Cardiac muscle cell (in vitro differentiated cells and primary cell): ENCODE results near the gene ZNF574. TPM values are rescaled to one million over a fixed set of nuclear protein-coding genes. Genes with fewer than 3 reads are reported as not detected.

Source experiments
- DNase-seq, 2 donors: peaks; one replicate each; pipeline versions ENCODE4 v3.0.0 to v3.0.0-alpha.2; 2010 to 2017; ENCODE audit warnings: low read depth in 1 of 2, low spot score in 1 of 2
- H3K27ac ChIP-seq: fragments of 200-600 bp; sonication (generic); 2 replicates; pipeline ENCODE4 v1.5.1; 2016
- H3K27me3 ChIP-seq: fragments of 200-600 bp; sonication (generic); 2 replicates; pipeline ENCODE4 v1.6.0; 2016; ENCODE audit warnings: control low read depth
- H3K36me3 ChIP-seq: fragments of 200-600 bp; sonication (generic); 2 replicates; pipeline ENCODE4 v1.5.1; 2016; ENCODE audit warnings: control low read depth
- H3K4me1 ChIP-seq: fragments of 200-600 bp; sonication (generic); 2 replicates; pipeline ENCODE4 v1.8.1; 2017; ENCODE audit warnings: low read depth, mild to moderate bottlenecking, mixed run types
- H3K4me3 ChIP-seq: fragments of 200-600 bp; sonication (generic); 2 replicates; pipeline ENCODE4 v1.5.1; 2016; ENCODE audit warnings: mild to moderate bottlenecking
- H3K9me3 ChIP-seq: fragments of 200-600 bp; sonication (generic); 2 replicates; pipeline ENCODE4 v1.5.1; 2017; ENCODE audit warnings: low read depth, mild to moderate bottlenecking, control low read depth
- polyA plus RNA-seq: library from polyadenylated mRNA; unstranded; fragments of >200 nt; fragmentation: Nextera tagmentation; extraction: Ambion mirVana; gene quantifications from 2 replicates; pipeline ENCODE4 v1.2.1, GENCODE V29; 2016
- total RNA-seq: library from RNA; depleted of rRNA; stranded (reverse); fragments of >200 nt; gene quantifications from 2 replicates; pipeline ENCODE4 v1.2.3, GENCODE V29; 2016
- TF ChIP-seq, protein P1 (sequence below): IDR thresholded peaks from 2 replicates; pipeline ENCODE4 v1.5.1; 2012; ENCODE audit warnings: low read depth, mild to moderate bottlenecking, low read length

The ZNF574 gene
- total and polyA plus RNA-seq, 2 experiments from 2014 or later, result 23.9 to 36.2 TPM

GRCh38 chr19:42080764-42081375 is 4.9 kb downstream of the ZNF574 start:
- no peaks in the 10 kb centered on the region for H3K9me3 ChIP-seq
- no peak overlapping the region for H3K4me3 ChIP-seq
- H3K4me1 ChIP-seq, result peaks cover 5% of the 10 kb centered on the region
- DNase-seq, result no peak
- H3K27ac ChIP-seq, result no peak overlapping the region
- no peaks in the 10 kb centered on the region for H3K27me3 ChIP-seq
- peaks cover 29% of the 10 kb centered on the region for H3K36me3 ChIP-seq
- TF ChIP-seq, protein P1, sequence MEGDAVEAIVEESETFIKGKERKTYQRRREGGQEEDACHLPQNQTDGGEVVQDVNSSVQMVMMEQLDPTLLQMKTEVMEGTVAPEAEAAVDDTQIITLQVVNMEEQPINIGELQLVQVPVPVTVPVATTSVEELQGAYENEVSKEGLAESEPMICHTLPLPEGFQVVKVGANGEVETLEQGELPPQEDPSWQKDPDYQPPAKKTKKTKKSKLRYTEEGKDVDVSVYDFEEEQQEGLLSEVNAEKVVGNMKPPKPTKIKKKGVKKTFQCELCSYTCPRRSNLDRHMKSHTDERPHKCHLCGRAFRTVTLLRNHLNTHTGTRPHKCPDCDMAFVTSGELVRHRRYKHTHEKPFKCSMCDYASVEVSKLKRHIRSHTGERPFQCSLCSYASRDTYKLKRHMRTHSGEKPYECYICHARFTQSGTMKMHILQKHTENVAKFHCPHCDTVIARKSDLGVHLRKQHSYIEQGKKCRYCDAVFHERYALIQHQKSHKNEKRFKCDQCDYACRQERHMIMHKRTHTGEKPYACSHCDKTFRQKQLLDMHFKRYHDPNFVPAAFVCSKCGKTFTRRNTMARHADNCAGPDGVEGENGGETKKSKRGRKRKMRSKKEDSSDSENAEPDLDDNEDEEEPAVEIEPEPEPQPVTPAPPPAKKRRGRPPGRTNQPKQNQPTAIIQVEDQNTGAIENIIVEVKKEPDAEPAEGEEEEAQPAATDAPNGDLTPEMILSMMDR, result no peak

GRCh38 chr19:42081584-42082203 is 5.7 kb downstream of the ZNF574 start:
- H3K9me3 ChIP-seq, result no peaks in the 10 kb centered on the region
- H3K27ac ChIP-seq, result peak overlapping the region; percentile 43
- H3K36me3 ChIP-seq, result peaks cover 29% of the 10 kb centered on the region
- H3K4me1 ChIP-seq, result peaks cover 5% of the 10 kb centered on the region
- TF ChIP-seq, protein P1, result peak; percentile 65
- no peak overlapping the region for H3K4me3 ChIP-seq
- H3K27me3 ChIP-seq, result no peaks in the 10 kb centered on the region
- DNase-seq, result peak in 1 of 2 donors; percentile 62

- Histone ChIP-seq H3K4me3 (no peak overlapping the region), H3K4me1 (peaks cover 7% of the 10 kb centered on the region), H3K9me3 (no peaks in the 10 kb centered on the region), H3K27ac (no peak overlapping the region), H3K36me3 (peaks cover 28% of the 10 kb centered on the region), H3K27me3 (no peaks in the 10 kb centered on the region)
- no peak for DNase-seq
- TF ChIP-seq, protein P1, result no peak
Measured at GRCh38 chr19:42083537-42083936, 7.6 kb downstream of the ZNF574 start.

- H3K36me3 ChIP-seq, result peaks cover 7% of the 10 kb centered on the region
- no peaks in the 10 kb centered on the region for H3K27me3 ChIP-seq
- TF ChIP-seq, protein P1, result no peak
- no peak for DNase-seq
- H3K4me1 ChIP-seq, result peaks cover 7% of the 10 kb centered on the region
- no peak overlapping the region for H3K4me3 ChIP-seq
- H3K27ac ChIP-seq, result no peak overlapping the region
- H3K9me3 ChIP-seq, result no peaks in the 10 kb centered on the region
Measured at GRCh38 chr19:42086188-42086736, 10.3 kb downstream of the ZNF574 start.

DNA sequence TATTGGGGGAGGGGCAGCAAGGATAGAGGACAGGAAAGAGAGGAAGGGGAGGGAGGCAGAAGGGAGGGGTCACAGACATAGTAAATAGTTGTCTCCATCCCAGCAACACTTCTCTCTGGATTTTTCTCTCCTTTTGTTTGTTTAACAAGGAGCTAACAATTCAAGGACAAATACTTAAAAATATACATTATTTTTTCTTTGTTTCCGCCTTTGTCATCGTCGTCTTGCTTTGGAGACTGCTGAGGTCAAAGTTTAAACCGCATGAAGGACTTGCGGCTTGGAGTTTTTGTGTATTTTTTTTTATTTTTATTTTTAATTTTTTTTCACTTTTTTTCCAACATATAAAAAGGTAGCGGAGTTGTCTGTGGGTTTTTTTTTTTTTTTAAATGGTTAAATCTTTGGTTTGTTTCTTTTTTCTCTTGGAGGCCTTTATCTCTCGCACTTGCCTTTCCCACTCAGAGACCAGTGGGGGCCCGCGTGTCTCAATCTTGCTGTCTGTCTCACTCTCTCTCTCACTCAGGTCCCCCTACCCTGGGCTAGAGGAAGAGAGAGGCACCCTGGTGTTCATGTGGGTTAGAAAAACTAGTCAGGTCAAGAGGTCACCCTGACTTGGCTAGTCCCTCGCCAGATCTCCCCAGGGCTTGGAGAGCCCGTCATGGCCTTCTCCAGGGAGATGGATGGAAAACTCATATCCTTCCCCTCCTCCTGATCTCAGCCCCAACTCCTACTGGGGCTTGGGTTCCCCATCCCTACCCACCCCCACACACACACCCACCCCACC is 11.0 kb downstream of the ZNF574 start:
- H3K4me3 ChIP-seq, result no peak overlapping the region
- peaks cover 7% of the 10 kb centered on the region for H3K4me1 ChIP-seq
- no peaks in the 10 kb centered on the region for H3K9me3 ChIP-seq
- TF ChIP-seq, protein P1, result no peak
- H3K27ac ChIP-seq, result no peak overlapping the region
- no peaks in the 10 kb centered on the region for H3K27me3 ChIP-seq
- DNase-seq, result no peak
- no peaks in the 10 kb centered on the region for H3K36me3 ChIP-seq
